HG02943 (cell line): ENCODE measurements around the gene MRGPRE.
"Not testable (repeated sequence)": the region's sequence is repeated elsewhere in the genome, so short reads cannot be mapped to it uniquely, and the experiment has no call there.

ENCODE experiments used
- ATAC-seq: cut with Tn5 transposase; IDR thresholded peaks from one replicate; pipeline ENCODE4 v1.9.1; 2021; ENCODE audit warnings: mild to moderate bottlenecking, low read depth, moderate library complexity; ENCODE audit not compliant: unreplicated experiment

The MRGPRE gene, protein sequence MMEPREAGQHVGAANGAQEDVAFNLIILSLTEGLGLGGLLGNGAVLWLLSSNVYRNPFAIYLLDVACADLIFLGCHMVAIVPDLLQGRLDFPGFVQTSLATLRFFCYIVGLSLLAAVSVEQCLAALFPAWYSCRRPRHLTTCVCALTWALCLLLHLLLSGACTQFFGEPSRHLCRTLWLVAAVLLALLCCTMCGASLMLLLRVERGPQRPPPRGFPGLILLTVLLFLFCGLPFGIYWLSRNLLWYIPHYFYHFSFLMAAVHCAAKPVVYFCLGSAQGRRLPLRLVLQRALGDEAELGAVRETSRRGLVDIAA

DNA sequence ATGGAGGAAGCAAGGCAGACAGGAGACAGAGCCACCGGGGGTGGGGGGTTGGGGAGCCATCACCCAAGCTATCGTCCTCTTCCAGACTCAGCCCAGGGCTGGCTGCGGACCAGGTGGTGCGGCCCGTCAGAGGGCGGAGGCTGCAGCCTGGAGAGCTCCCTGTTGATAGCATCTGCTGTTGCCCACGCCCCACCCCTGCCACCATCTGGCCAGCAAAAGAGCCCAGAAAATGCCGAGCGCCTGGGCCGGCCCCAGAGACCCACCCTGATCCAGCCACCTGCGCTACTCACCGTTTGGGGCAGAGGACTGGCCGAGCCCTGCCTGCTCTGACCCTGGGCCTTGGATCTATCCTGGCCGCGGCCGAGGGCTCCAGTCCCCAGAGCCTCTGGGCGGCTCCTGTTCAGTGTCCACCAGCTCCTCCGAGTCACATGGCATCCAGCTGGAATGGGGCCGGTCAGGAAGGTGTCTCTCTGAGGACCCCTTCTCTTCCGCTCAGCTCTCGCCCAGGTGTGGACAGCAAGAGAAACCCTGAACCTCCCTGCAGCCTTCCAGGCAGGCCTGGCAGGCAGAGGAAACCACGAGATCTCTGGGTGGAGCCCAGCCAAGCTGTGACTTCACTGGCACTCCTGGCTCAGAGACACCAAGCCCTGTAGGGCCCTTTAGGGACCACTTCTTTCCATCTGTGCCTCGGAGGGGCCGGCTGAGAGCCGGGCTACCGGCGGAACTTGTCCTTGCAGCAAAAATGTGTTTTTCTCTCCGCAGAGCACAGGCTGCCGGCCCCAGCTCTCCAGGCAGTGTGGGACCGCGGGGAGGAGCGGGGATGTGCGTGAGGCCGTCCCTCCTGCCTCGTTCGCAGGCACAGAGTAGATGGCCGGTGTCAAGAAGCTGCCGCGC lies at the start of gene MRGPRE:
MRGPRE (minus strand) TSS at position 567 of the 894 bp plus-strand sequence. CDS start 3,618 bp downstream, outside the sequence.
- no peak for ATAC-seq

DNA sequence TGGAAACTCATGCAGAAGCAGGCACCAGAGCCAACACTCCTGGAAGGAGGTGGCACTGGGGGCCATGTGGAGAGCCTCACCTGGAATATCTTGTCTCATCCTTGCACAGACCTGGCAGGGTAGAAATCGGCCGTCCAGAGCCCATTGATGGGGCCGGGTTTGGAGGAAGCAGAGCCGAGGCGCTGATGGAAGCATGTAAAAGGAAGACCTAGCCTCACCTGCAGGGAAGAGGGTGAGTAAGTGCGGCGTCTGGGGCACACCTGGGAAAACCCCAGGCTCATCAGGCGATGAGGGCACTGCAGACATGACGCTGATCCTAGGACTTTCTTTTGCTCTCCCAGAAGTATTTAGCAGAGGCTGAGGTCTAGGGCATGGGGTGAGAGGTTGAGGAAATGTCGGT lies 48.9 kb upstream of the MRGPRE start:
- not testable (repeated sequence) for ATAC-seq

DNA sequence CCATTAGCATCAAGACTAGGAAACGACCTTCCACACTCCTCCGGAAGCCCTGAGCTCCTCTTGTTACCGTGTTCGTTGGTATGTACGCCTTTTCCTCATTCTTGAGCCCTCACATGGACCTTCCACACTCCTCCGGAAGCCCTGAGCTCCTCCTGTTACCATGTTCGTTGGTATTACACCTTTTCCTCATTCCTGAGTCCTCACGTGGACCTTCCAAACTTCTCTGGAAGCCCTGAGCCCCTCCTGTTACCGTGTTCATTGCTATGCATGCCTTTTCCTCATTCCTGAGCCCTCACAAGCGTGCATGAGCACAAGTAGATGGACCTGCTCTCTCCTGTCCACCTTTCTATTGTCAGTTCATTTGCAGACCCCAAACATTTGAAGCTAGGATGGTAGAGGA lies 48.4 kb upstream of the MRGPRE start:
- ATAC-seq: not testable (repeated sequence)

DNA sequence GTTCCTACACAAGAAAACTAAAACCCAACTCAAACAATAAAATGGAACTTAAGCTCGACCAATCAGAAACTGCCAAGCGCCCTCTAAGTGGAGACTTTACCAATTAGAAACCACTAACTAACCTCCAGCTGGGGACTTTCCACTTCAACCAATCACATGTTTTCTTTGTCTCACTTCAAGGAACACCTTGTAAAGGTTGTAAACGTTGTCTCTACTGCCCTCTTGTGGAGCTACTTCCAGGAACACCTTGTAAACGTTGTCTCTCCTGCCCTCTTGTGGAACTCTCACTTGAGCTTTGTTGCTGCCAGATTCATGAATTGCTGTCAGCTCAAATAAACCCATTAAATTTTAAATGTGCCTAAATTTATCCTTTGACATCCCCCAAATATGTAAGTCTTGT lies 46.7 kb upstream of the MRGPRE start:
- not testable (repeated sequence) for ATAC-seq

DNA sequence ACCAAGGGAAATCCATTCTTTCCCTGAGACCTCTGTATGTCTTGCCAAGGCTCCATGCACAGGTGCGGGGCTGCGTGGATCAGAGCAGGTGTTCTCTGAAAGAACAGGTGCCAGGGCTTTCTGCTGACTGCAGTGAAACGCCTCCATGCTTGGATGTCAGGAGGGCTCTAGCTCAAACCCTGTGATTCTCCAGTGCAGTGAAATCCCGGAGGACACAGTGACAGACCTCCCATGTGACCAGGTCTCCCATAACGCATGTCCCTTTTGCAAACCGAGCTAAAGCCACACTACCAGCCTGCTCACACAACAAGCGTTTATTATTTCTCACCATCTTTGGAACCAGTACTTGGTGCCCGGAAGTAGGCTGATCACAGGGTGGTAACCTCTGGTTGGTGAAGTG lies 41.4 kb upstream of the MRGPRE start:
- ATAC-seq: not testable (repeated sequence)

DNA sequence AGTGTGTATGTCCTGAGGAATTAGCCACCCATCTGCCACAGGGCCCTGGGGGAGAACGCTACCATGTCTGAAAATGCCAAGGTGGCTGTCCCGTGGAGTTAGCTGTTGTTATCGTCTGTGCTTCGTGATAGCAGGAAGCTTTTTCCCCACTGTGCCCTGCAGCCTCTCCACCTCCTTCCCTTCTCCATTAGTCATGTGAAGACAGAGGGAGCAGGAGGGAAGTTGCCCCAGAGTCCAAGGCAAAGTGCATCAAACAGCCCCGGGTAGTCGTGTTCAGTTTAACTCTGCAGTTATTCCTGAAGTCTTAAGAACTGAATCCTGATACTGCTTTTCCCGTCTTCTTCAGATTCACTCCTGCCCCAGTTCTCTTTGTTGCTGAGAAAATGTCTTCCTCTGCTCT lies 30.3 kb upstream of the MRGPRE start:
- not testable (repeated sequence) for ATAC-seq

DNA sequence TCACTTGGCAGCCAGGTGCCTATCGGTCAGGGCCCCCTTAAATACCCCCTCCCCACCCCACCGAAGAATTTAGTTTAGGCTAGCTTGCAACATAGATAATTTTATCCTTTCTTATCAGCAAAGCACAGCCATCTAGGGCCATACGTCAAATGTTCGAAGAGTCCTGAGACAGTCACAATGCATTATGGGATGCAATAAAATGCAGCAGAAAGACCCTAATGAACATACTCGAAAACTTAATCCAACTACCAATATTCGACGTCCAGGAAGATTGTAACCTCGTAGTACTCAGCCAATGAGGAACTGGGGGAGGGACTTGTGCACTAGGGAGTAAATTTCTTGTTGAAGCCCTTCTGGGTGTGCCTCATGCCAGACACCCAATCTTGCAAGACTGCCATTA lies 29.6 kb upstream of the MRGPRE start:
- not testable (repeated sequence) for ATAC-seq

DNA sequence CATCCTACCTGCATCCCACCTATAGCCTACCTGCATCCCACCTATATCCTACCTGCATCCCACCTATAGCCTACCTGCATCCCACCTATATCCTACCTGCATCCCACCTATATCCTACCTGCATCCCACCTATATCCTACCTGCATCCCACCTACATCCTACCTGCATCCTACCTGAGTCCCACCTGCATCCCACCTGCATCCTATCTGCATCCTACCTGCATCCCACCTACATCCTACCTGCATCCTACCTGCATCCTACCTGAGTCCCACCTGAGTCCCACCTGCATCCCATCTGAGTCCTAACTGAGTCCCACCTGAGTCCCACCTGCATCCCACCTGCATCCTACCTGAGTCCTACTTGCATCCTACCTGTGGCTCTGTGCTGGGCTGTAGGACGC lies 25.3 kb upstream of the MRGPRE start:
- not testable (repeated sequence) for ATAC-seq

DNA sequence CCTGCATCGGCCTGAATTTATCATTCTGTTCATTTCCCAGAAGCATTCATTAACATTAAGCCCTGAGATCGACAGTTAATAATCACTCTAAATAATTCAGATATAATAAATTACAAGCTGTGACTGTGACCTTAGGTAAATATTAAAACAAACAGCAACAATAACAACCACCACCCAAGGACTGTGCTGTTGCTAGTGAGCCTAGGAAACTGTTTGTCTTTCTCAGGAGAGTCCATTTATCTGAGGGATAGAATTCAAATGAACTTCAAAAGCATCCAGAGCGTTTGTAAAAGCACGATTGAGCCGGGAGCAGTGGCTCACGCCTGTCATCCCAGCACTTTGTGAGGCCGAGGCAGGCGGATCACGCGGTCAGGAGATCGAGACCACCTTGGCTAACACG lies 23.0 kb upstream of the MRGPRE start:
- not testable (repeated sequence) for ATAC-seq

DNA sequence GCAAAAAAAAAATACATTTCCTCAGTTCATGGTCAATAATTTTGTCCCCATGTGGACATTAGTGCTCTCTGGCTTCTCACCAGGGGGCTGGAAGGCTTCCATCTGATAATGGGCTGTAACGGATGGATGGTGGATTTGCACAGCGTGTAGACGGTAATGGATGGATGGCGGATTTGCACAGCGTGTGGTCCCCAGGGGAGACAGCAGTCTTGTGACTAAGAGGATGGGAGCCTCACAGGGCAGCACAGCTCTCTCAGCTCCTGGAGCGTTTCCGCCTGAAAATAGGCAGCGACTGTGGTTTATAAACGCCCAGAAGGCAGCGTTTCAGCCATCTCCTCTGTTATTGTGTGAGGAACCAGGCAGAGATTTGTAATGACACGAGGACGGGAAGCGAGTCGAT lies 22.6 kb upstream of the MRGPRE start:
- not testable (repeated sequence) for ATAC-seq

DNA sequence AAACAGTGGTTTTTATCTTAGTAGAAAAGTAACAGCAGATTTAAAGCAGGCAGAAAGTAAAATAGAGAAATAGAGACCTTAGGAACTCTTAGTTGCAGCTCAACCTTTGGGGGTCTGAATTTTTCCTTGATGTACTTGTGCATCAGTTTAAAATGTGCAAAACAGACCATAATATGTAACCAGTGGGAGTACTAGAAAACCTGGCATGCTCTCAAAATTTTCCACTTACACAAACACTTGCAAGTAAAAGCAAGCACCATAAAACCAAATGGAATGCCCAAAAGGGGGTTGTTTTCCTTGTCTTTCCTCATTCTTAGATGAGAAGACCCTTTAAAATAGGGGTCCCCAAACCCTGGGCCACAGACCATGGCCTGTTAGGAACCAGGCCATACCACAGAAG lies 12.9 kb upstream of the MRGPRE start:
- no peak for ATAC-seq

DNA sequence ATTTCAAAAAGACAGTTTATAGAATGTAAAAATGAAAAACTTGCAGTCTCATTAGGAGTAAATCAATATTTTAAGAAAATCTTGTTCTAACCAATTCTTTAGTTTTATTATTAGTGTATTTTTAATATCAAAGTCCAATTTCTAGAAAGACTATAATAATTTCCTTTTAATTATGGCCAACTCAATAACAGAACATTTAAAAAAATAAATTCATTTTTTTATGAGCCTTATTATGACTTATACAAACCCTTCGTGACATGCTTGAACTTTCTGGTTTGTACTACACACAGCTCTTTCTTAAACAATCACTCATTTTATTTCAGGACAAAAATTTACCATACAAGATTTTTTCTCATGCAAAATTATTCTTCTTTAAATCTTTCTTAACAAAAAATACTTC lies 11.7 kb upstream of the MRGPRE start:
- ATAC-seq: no peak

DNA sequence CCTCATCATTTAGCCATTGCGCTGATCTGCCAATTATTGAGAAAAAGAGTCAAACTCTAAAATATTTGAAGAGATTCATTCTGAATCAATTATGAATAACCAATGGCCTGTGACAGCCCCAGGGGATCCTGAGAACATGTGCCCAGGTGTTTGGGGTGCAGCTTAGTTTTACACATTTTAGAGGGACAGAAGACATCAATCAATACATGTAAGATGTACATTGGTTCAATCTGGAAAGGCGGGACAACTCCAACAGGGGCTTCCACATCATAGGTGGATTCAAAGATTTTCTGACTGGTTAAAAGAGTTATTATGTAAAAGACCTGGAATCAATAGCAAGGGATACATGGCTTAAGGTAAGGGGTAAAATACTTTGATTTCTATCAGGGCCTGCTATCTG lies 4.9 kb upstream of the MRGPRE start:
- ATAC-seq: no peak

DNA sequence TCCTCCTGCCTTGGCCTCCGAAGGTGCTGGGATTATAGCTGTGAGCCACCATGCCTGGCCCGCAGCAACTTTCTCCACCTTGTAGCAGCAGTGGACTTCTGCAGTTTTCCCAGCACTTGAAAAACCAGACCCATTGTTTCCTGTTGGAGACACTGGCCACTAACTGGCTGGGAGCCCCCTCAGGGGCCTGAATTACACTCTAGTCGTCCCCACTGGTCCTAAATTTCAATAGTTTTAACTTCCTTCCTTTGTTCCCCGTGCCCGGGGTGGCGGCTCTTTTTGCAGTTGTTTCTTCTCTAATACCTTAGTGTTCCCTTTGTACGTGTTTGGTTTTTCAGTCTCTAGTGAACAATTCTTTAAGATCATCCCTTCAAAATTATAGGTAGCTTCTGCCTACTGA lies 2.6 kb upstream of the MRGPRE start:
- ATAC-seq: no peak

DNA sequence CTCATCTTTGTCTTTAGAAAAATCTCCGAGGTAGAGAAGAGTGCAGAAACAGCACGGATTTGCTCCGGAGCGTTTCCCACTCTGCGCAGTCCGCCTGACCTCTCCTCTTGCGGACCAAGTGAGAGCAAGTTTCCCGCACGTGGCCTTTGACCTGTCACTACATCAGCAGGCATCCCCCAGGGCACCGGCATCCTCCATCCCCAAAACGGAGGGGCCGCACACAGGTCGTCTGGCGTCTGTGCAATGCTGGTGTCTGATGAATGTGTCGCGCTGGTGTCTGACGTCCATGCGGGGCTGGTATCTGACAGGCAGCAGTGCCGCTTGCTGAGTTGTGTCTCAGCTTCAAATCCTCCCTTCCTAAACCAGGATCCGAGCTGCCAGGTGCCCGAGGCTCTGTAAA lies 739 bp upstream of the MRGPRE start:
- no peak for ATAC-seq

DNA sequence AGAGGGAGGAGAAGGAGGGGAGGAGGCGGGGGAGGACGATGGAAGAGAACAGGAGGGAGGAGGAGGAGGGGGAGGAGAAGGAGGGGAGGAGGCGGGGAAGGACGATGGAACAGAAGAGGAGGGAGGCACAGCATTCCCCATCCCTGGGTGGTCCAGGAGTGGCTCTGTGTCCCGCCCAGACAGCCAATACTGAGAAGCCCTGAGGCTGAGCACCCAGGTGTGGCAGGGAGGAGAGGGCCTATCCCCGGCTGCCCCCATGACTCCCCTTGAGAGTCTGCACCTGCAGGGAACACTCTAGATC lies 717 bp downstream of the MRGPRE start:
- ATAC-seq: no peak

DNA sequence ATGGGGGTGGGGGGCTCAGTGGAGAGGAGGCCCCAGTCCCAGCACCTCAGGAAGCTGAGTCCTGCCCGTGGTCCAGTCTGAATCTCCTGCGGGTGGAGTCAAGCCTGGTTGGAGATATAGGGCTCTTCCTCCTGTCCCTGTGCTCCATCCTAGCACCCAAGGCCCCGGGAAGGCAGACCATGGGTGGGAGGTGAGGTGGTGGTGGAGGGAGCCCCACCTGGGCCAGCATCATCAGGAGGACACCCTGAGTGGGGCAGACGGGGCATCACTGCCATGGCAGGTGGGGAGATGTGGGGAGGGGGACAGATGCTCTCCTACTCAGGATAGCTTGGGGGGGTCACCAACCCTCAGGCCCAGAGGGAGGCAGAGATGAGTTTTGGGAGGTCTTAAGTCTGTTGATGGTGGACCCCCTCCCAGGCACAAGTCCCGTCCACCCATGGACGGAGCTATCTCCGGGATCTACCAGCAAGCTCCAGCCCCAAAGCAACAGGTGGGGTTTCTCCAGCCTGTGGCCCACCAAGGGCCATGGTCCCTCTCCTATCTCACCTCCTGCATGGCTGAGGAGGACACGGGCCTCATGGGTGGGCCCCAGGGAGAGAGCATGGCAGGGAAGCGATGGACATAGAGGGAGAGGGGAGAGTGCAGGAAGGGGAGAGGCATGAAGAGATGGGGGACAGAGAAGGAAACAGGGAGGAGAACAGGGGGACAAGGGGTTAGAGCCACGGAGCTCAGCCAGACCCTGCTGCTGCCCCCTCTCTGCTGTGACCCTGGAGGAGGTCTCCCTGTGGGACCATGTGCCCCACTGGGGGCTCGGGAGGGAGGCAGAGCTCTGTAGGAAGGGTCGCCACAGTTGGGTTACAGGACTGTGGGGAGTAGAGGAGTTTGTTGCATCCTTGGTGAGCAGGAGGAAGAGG lies 1.3 kb downstream of the MRGPRE start:
- ATAC-seq: no peak

DNA sequence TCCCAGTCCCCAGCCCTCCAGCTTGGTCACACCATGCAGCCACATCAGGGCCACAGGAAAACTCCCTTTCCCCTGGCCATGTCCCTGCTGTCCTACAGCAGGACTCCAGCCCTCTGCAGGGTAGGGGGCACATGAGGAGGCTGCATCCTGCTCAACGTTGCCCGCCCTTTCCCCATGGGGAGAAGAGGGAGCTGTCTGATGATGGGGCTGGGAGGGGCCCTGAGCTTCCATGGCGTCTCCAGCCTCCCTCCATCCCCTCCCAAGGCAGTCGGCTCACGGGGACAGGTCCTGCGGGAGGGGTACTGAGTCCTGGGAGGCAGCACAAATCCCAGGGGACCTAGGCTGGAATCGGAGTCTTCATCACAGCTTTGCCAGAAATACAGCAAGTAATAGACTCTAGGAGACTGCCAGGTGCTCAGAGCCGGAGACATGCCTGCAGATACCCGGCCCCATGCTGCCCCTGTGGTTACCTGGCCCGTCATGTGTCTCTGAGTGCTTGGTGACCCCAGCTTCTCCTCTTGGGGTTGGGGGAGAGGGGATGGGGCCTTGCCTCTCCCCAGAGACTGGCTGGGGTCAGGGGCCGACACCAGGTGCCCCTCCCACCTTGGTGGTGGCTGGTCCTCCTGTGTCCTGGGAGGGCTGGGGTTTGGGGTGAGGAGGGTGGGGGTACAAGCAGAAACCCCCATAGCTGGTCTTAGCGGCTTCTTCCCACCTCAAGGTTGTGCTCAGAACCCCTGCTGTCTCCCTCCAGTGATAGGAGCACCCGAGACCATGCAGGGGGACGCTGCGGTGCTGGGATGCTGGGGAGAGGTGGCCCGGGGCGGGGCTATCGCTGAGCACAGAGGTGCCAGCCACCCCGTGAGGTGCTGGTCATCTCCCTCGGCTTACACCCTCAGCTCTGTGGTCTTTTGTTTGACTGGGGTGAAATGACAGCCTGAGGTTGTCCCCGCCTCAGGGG lies 2.3 kb downstream of the MRGPRE start:
- no peak for ATAC-seq

DNA sequence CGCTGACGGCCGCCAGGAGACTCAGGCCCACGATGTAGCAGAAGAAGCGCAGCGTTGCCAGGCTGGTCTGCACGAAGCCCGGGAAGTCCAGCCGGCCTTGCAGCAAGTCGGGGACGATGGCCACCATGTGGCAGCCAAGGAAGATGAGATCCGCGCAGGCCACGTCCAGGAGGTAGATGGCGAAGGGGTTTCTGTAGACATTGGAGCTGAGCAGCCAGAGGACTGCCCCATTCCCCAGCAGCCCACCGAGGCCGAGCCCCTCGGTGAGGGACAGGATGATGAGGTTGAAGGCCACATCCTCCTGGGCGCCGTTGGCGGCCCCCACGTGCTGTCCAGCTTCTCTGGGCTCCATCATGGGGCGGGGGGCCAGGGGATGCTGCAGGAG lies 3.8 kb downstream of the MRGPRE start:
- ATAC-seq: no peak
